GM12878 (cell line): Measurements from ENCODE around the gene UROD. TPM values are rescaled to one million over a fixed set of nuclear protein-coding genes. Genes with fewer than 3 reads are reported as not detected.

ENCODE experiments used
- ATAC-seq: fragments of 200-7000 bp; cut with Tn5 transposase; 3 replicates; pipeline ENCODE4 v1.9.1; 2020; ENCODE audit warnings: mild to moderate bottlenecking, moderate library complexity
- BruUV-seq: library from RNA; stranded (reverse); fragments of 400-500 nt; replicated peaks from 2 replicates; lab custom pipeline; 2021; lab: Mats Ljungman, UMichigan
- CTCF ChIA-PET: fragments of 300-600 bp; sonication (Branson Sonifier 250); formaldehyde crosslinking; extraction: SDS; loops from one replicate; lab custom pipeline; 2021; ENCODE audit warnings: inconsistent platforms; lab: Yijun Ruan, JAX
- POLR2A ChIA-PET: fragments of 350-600 bp; formaldehyde crosslinking; extraction: SDS; loops from one replicate; lab custom pipeline; 2021; ENCODE audit warnings: inconsistent platforms; lab: Charles Lee
- RAD21 ChIA-PET: fragments of 300-600 bp; sonication (Branson Sonifier 250); formaldehyde crosslinking; loops from one replicate; lab custom pipeline; 2023; ENCODE audit warnings: antibody characterized with exemption; ENCODE audit not compliant: unreplicated experiment; lab: Charles Lee
- SMC1A ChIA-PET: fragments of 300-600 bp; sonication (Branson Sonifier 250); formaldehyde crosslinking; loops from one replicate; lab custom pipeline; 2023; ENCODE audit not compliant: unreplicated experiment, uncharacterized antibody; lab: Charles Lee
- DNase-seq: peaks from one replicate; pipeline ENCODE4 v3.0.0-alpha.2; 2011; ENCODE audit warnings: low read depth, low spot score
- FAIRE-seq: peaks from 3 replicates; lab custom pipeline; 2011; peaks lifted over from hg19 to GRCh38; lab: Jason Lieb, UNC
- H2AFZ ChIP-seq: 2 replicates; pipeline ENCODE4 v1.6.0; 2011; ENCODE audit warnings: low read depth, low read length, control low read depth; ENCODE audit not compliant: control insufficient read depth
- H3K27ac ChIP-seq: 2 replicates; pipeline ENCODE4 v1.5.1; 2011; ENCODE audit warnings: control low read depth; ENCODE audit not compliant: control insufficient read depth, insufficient read depth
- H3K27me3 ChIP-seq, 2 experiments: replicated peaks in 1 of 2; 2 replicates each; pipeline versions ENCODE4 v1.6.0 to v1.6.1; 2011; ENCODE audit warnings: low read length in 1 of 2; ENCODE audit not compliant: control insufficient read depth in 2 of 2, insufficient read depth in 2 of 2
- H3K36me3 ChIP-seq, 2 experiments: 2 replicates each; pipeline ENCODE4 v1.5.1; 2011; ENCODE audit warnings: low read length in 1 of 2; ENCODE audit not compliant: control insufficient read depth in 2 of 2, insufficient read depth in 2 of 2
- H3K4me1 ChIP-seq: 2 replicates; pipeline ENCODE4 v1.6.1; 2011; ENCODE audit warnings: mild to moderate bottlenecking, low read length, moderate library complexity, mixed read lengths; ENCODE audit not compliant: control insufficient read depth, insufficient read depth
- H3K4me2 ChIP-seq: 2 replicates; pipeline ENCODE4 v1.6.0; 2011; ENCODE audit warnings: control low read depth; ENCODE audit not compliant: control insufficient read depth, insufficient read depth
- H3K4me3 ChIP-seq: fragments of 200-600 bp; sonication (generic); 2 replicates; pipeline ENCODE4 v1.5.1; 2016
- H3K79me2 ChIP-seq: 2 replicates; pipeline ENCODE4 v1.6.0; 2011; ENCODE audit warnings: low read length; ENCODE audit not compliant: control insufficient read depth, insufficient read depth
- H3K9ac ChIP-seq: 2 replicates; pipeline ENCODE4 v1.8.0; 2011; ENCODE audit warnings: low read length, control low read depth, mixed read lengths; ENCODE audit not compliant: control insufficient read depth, insufficient read depth
- H3K9me3 ChIP-seq: replicated peaks from 3 replicates; pipeline ENCODE4 v1.5.1; 2011; ENCODE audit warnings: mild to moderate bottlenecking, low read length; ENCODE audit not compliant: control insufficient read depth, insufficient read depth
- H4K20me1 ChIP-seq: 2 replicates; pipeline ENCODE4 v1.6.0; 2011; ENCODE audit not compliant: control insufficient read depth, insufficient read depth
- BHLHE40 ChIP-seq, 2 experiments: fragments of 450-650 bp in 1 of 2; IDR thresholded peaks; 2 replicates each; pipeline ENCODE4 v1.6.1; 2011 to 2017; ENCODE audit warnings: low read depth in 2 of 2, borderline replicate concordance in 1 of 2, improper control_type of control experiment in 1 of 2, low read length in 1 of 2, mild to moderate bottlenecking in 1 of 2
- CBFB ChIP-seq: IDR thresholded peaks from 2 replicates; pipeline ENCODE4 v1.6.1; 2016; ENCODE audit warnings: antibody characterized with exemption, low read depth
- ESRRA ChIP-seq: IDR thresholded peaks from 2 replicates; pipeline ENCODE4 v1.6.1; 2012; ENCODE audit warnings: mild to moderate bottlenecking, low read length, improper control_type of control experiment
- MTA3 ChIP-seq: IDR thresholded peaks from 2 replicates; pipeline ENCODE4 v1.6.1; 2012; ENCODE audit warnings: low read length, inconsistent platforms, borderline replicate concordance
- RB1 ChIP-seq: fragments of 450-650 bp; formaldehyde crosslinking; IDR thresholded peaks from 2 replicates; pipeline ENCODE4 v1.6.1; 2017; ENCODE audit warnings: mild to moderate bottlenecking, borderline replicate concordance
- RCOR1 ChIP-seq: conservative IDR thresholded peaks from 2 replicates; pipeline ENCODE4 v1.6.1; 2012; ENCODE audit warnings: low read depth, low read length, improper control_type of control experiment
- SMC3 ChIP-seq: IDR thresholded peaks from 2 replicates; pipeline ENCODE4 v1.6.1; 2011; ENCODE audit warnings: low read length, improper control_type of control experiment, borderline replicate concordance
- ZBED1 ChIP-seq: IDR thresholded peaks from 2 replicates; pipeline ENCODE4 v1.6.1; 2016; ENCODE audit warnings: borderline replicate concordance
- ZNF217 ChIP-seq: fragments of 450-650 bp; IDR thresholded peaks from 2 replicates; pipeline ENCODE4 v1.6.1; 2017; ENCODE audit warnings: antibody characterized with exemption, mild to moderate bottlenecking
- WGBS: methylation state at CpG from one replicate; pipeline ENCODE4 v1.1.6; 2016; ENCODE audit warnings: low lambda C conversion rate; ENCODE audit not compliant: insufficient replicate concordance, insufficient coverage; ENCODE audit errors: missing lambda C conversion rate; 5-methylcytosine and 5-hydroxymethylcytosine counted together
- in situ Hi-C: fragments of 300-500 bp; cut with MboI; formaldehyde crosslinking; loops from 9 replicates; pipeline ENCODE4 v1.14.3; 2018; ENCODE audit warnings: mixed read lengths
- intact Hi-C: fragments of 100-400 bp; cut with micrococcal nuclease; formaldehyde crosslinking; loops from one replicate; pipeline ENCODE4 v1.14.2; 2022; ENCODE audit not compliant: unreplicated experiment
- polyA plus RNA-seq, 11 experiments: library from polyadenylated mRNA; depleted of rRNA in 4 of 11; unstranded in 6 of 11; stranded (reverse) in 5 of 11; fragments of >200 nt; fragmentation: Nextera tagmentation in 4 of 11; fragmentation: Illumina TruSeq in 1 of 11; extraction: Ambion mirVana in 4 of 11; extraction: Trizol in 1 of 11; gene quantifications; 1 replicate in 1 of 11; 2 replicates in 10 of 11; pipeline versions ENCODE4 v1.2.1 to v1.2.3, GENCODE V29; 2011 to 2016; ENCODE audit warnings: inconsistent platforms in 2 of 11, missing spikeins in 2 of 11, low read depth in 1 of 11
- total RNA-seq, 4 experiments: library from RNA; depleted of rRNA in 3 of 4; stranded (reverse); fragments of >200 nt in 3 of 4; fragmentation: Illumina TruSeq in 1 of 4; extraction: Trizol in 1 of 4; gene quantifications; 2 replicates each; pipeline versions ENCODE4 v1.2.1 to v1.2.3, GENCODE V29; 2013 to 2021
- TF ChIP-seq, protein P1 (sequence below): fragments of 450-650 bp; IDR thresholded peaks from 2 replicates; pipeline ENCODE4 v1.6.1; 2016; ENCODE audit warnings: mild to moderate bottlenecking
- TF ChIP-seq, protein P2 (sequence below): IDR thresholded peaks from 2 replicates; pipeline ENCODE4 v1.6.1; 2011; ENCODE audit warnings: mild to moderate bottlenecking, low read depth, low read length, moderate library complexity; ENCODE audit not compliant: insufficient replicate concordance
- TF ChIP-seq, protein P3 (sequence below): IDR thresholded peaks from 2 replicates; pipeline ENCODE4 v1.6.1; 2011; ENCODE audit warnings: borderline replicate concordance, low read depth, mild to moderate bottlenecking, moderate library complexity, low read length; ENCODE audit not compliant: insufficient read depth, poor library complexity, severe bottlenecking

Gene UROD
- total and polyA plus RNA-seq, 10 of the 15 experiments (the other 5 are each of a cell fraction or from before 2014, with no cell fraction given): 65.8 to 330 (median 102) TPM

DNA sequence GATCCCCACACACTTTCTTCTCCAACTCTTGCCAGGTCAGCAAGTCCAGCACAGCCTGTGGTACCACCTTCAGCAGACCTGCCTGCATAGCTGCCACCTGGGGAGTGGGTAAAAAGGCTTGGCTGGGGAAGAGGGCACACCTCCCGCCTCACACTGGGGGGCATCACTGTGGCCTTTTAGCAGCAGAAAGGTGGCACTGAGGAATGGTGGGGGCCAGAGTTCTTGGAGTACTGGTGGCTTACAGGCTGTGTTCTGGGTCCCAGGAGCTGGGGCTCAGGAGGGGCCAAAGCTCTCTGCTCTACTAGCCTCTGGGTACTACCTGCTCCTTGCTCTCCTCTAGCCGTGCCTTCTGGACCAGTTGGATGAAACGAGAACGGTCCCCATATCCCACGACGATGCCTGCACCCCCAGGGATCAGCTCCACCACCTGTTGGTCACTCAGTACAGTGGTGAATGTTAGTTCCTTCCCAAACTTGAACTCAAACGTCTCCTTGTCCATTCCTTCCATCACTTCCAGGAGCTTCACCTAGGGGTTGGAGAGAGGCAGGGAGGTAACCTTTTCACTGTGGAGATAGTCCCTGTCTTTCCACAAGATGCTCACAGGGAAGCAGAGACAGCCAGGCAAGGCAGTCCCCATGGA is 7.7 kb upstream of the UROD start:
- no peak overlapping the region for H3K27ac ChIP-seq
- no peaks in the 10 kb centered on the region for H4K20me1 ChIP-seq
- CTCF ChIA-PET: no interaction called here
- no TSS peak for BruUV-seq
- intact Hi-C loops (no loop called here), in situ Hi-C loops (no loop called here)
- TF ChIP-seq, protein P1, sequence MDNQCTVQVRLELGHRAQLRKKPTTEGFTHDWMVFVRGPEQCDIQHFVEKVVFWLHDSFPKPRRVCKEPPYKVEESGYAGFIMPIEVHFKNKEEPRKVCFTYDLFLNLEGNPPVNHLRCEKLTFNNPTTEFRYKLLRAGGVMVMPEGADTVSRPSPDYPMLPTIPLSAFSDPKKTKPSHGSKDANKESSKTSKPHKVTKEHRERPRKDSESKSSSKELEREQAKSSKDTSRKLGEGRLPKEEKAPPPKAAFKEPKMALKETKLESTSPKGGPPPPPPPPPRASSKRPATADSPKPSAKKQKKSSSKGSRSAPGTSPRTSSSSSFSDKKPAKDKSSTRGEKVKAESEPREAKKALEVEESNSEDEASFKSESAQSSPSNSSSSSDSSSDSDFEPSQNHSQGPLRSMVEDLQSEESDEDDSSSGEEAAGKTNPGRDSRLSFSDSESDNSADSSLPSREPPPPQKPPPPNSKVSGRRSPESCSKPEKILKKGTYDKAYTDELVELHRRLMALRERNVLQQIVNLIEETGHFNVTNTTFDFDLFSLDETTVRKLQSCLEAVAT: no peak
- TF ChIP-seq ZBED1: no peak
- no peak for TF ChIP-seq RCOR1
- TF ChIP-seq, protein P2, sequence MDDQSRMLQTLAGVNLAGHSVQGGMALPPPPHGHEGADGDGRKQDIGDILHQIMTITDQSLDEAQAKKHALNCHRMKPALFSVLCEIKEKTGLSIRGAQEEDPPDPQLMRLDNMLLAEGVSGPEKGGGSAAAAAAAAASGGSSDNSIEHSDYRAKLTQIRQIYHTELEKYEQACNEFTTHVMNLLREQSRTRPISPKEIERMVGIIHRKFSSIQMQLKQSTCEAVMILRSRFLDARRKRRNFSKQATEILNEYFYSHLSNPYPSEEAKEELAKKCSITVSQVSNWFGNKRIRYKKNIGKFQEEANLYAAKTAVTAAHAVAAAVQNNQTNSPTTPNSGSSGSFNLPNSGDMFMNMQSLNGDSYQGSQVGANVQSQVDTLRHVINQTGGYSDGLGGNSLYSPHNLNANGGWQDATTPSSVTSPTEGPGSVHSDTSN: no peak
- TF ChIP-seq RB1: no peak
- TF ChIP-seq CBFB: no peak
- TF ChIP-seq ESRRA: no peak
- no peak for TF ChIP-seq SMC3
- TF ChIP-seq, protein P3, sequence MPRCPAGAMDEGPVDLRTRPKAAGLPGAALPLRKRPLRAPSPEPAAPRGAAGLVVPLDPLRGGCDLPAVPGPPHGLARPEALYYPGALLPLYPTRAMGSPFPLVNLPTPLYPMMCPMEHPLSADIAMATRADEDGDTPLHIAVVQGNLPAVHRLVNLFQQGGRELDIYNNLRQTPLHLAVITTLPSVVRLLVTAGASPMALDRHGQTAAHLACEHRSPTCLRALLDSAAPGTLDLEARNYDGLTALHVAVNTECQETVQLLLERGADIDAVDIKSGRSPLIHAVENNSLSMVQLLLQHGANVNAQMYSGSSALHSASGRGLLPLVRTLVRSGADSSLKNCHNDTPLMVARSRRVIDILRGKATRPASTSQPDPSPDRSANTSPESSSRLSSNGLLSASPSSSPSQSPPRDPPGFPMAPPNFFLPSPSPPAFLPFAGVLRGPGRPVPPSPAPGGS: no peak
- TF ChIP-seq MTA3: no peak
- TF ChIP-seq ZNF217: no peak
- no peak for TF ChIP-seq BHLHE40 (IDR thresholded peaks at IDR 0.05; ENCODE audit: borderline replicate concordance in 1 of 2, low read depth in 2 of 2, low read length in 1 of 2)
- POLR2A ChIA-PET: interaction anchor here (0.5 kb wide), 1 partner anchor 377 kb away, joined by 4 read pairs; no protein-coding TSS in a partner anchor
- FAIRE-seq (no peak), DNase-seq (no peak), ATAC-seq (no peak)
- H3K27me3 ChIP-seq: no peaks in the 10 kb centered on the region
- no peaks in the 10 kb centered on the region for H3K79me2 ChIP-seq
- no peak overlapping the region for H3K9ac ChIP-seq
- peaks cover 16 to 19% of the 10 kb centered on the region in 2 experiments for H3K36me3 ChIP-seq
- no peaks in the 10 kb centered on the region for H3K9me3 ChIP-seq
- SMC1A ChIA-PET: no interaction called here
- RAD21 ChIA-PET: interaction anchor here (0.9 kb wide), 1 partner anchor 8 kb away, joined by 3 read pairs; no protein-coding TSS in a partner anchor
- no peak overlapping the region for H3K4me3 ChIP-seq
- 62% methylated on average over 7 of the region's 7 CpGs for WGBS
- H3K4me1 ChIP-seq: no peaks in the 10 kb centered on the region; the same call in 1 of the 2 replicates
- H2AFZ ChIP-seq: no peak overlapping the region
- H3K4me2 ChIP-seq: no peak overlapping the region
